GM21360 (cell line): ENCODE measurements around the gene TWIST2.

ENCODE experiments used
- ATAC-seq: cut with Tn5 transposase; IDR thresholded peaks from one replicate; pipeline ENCODE4 v1.9.1; 2021; ENCODE audit warnings: mild to moderate bottlenecking, moderate library complexity; ENCODE audit not compliant: unreplicated experiment

TWIST2 gene

DNA sequence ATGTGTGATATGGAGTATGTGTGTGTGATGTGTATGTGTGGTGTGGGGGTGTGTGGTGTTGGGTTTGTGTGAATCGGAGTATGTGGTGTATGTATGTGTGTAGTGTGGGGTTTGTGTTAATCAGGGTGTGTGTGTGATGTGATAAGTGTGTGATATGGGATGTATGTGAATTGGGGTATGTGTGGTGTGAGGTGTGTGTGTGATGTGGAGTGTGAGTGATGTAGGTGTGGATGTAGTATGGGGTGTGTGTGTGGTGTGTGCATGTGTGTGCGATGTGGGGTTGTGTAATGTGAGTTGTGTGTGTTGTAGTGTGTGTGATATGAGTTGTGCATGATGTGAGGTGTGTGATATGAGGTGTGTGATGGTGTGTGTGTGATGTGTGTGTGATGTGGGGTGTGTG lies 54.4 kb downstream of the TWIST2 start:
- no peak for ATAC-seq

DNA sequence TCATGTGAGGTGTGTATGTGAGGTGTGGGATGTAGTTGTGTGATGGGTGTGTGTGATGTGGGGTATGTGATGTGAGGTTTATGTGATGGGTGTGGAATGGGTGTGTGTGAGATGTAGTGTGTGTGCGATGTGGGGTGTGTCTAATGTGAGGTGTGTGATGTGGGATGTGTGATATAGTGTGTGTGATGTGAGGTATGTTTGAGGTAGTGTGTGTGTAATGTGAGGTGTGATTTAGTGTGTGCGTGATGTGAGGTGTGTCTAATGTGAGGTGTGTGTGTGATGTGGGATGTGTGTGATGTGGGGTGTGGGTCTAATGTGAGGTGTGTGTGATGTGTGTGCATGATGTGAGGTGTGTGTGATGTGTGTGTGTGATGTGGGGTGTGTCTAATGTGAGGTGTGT lies 55.3 kb downstream of the TWIST2 start:
- ATAC-seq, result no peak

DNA sequence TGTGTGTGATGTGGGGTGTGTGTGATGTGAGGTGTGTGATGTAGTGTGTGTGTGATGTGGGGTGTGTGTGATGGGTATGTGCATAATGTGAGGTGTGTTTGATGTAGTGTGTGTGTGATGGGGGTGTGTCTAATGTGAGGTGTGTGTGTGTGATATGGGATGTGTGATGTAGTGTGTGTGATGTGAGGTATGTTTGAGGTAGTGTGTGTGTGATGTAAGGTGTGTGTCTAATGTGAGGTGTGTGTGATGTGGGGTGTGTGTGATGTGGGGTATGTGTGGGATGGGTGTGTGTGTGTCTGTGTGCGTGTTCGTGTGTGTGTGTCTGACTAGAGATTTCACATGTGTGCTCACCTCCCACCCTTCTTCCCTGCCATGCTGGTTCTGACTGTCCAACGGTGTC lies 56.3 kb downstream of the TWIST2 start:
- ATAC-seq, result no peak

DNA sequence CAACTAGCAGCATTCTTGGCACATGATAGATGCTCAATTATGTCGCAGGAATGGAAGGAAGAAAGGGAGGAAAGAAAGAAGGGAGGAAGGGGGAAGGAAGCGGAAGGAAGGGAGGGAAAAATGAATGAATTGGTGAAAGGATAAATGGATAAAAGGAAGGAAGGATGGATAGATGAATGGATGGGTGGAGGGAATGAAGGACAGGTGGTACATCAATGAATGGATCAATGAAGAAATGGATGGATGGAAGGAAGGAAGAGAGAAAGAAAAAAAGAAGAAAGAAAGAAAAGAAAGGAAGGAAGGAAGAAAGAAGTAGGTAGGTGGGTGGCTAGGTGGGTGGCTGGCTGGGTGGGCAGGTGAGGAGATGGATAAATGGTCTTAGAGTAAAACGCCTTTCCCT lies 56.8 kb downstream of the TWIST2 start:
- ATAC-seq, result no peak

DNA sequence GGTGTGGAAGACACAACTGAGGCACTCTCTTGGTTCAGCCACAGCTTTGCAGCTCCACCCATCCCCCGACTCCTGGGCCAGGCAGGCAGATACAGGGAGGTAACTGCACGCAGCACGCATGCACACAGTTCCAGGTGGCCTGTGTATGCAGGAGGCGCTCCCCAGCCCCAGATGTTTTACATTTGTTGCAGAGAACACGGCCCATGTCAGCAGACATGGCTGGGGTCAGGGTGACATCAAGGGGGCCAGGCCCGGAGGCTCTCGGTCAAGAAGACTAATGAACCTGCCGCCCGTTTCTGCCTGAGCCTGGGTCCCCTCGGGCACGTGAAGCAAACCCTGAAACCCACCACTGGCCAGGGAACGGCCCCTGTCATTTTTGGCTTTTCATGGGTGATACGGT lies 57.3 kb downstream of the TWIST2 start:
- no peak for ATAC-seq

DNA sequence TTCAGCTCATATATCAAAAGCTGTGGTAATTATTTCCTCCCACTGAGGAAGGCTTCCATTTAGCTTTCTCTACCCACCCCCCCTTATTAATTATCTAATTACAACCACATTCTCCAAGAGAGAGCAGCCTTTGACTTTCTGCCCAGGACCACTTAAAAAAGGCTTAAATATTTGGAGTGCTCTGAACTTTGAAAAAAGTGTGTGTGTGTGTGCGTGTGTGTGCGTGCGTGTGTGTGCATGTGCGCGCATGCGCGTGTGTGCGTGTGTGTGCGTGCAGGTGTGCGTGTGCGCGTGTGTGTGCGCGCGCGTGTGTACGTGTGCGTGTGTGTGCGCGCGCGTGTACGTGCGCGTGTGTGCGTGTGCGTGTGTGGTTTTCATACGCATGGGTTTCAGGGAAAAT lies 57.8 kb downstream of the TWIST2 start:
- no peak for ATAC-seq

DNA sequence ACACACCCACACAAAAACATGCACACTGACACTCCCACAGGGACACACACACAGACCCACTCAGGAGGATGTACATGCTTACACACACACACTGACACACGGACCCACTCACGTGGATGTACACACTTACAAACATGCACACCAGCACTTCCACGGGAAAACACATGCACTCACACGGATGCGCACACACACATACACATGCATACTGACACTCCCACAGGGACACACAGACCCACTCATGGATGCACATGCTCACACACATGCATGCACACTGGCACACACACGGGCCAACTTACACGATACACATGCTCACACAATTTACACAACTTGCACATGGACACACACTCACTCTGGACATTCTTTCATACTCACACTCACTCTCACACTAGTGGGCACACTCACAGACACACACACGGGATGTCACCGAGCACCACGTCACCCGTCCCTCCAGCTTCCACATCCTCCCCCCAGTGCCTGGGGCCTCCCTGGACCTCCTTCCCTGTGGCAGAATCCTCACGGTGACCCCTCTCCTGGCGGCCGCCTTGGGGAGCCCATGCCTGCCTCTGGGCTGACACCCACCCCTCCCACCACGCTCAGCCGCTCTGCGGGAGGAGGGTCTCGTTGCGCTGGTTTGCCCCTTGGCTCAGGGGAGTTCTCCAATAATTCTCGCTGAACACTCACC lies 58.5 kb downstream of the TWIST2 start:
- ATAC-seq, result no peak

DNA sequence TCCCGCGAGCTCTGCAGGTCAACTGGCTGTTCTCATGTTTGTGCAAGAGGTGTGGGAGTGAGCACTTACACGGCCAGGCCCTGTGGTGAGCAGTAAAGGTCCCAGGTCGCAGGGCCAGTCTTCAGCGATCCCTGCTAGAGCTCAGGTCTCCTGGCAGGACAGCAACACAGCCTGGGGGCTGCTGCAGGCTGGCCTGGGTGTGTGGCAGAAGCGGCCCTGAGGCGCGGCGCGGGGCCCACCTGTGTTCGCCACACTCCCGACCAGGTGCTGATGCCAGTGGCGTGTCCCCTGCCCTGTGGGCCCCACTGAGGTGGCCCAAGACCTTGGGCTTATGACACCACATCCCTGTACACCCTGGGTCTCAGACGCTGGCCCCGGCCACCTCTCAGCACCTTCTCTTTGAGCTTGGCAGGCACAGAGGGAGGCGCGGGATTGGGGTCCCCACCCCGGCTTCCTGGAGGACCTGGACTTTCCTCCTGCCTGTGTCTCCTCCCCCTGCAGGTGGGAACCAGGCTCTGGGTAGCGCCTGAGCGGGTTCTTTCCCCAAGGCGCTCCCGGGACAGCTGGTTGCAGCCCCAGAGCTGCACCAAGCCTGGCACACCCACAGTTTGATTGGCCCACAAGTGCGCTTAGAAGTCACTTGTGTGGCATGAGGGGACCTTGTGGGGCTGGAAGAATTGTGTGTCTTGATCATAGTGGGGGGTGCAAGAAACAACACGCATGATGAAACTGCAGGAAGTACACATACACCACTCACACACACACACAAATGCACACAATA lies 59.2 kb downstream of the TWIST2 start:
- ATAC-seq, result no peak

DNA sequence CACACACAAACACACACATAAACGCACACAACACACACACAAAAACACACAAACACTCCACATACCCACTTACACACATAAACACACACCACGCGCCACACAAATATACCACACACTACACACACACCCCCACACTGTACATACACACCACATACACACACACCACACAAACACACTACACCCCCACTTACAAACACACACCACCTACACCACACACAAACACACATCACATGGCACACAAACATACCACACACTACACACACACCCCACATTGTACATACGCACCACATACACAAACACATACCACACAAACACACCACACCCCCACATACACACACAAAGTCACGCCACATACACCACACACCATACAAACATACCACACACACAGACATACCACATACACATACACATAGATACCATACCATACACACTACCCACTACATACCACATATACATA lies 59.9 kb downstream of the TWIST2 start:
- no peak for ATAC-seq

DNA sequence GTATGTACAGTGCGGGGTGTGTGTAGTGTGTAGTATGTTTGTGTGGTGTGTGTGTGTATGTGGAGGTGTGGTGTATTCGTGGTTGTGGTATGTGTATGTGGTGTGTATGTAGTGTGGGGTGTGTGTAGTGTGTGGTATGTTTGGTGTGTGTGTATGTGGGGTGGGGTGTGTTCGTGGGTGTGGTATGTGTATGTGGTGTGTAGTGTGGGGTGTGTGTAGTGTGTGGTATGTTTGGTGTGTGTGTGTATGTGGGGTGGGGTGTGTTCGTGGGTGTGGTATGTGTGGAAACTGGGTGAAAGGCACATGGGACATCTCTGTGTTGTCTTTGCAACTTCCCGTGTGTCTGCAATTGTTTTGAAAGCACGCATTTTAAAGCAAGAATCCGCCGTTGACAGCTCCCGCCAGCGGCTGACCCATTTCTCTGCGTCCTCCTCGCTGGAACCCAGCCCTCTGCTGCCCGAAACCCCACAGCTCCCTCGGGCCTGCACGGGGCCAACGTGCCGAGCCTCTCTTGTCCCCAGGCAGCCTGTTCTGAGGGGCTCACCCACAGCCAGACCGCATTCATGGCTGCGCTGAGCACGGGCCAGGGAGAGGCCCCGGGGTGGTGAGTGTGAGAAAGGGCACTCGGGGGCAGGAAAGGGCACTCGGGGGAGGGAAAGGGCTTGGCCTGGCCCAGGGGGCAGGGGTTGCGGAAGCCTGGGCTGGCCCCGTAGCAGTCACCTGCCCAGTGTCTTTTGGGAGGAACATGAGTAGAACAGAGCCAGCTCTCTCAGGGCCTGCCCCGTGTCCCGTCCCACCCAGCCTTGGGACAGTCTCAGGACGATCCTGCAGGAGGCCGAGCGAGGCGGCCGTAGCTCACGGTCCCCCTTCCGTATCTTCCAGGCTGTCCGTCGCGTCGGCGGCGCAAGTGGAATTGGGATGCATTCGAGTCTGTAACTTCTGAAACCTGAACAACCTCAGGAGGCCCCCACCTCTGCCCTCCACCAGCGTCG lies 61.4 kb downstream of the TWIST2 start:
- ATAC-seq, result no peak

DNA sequence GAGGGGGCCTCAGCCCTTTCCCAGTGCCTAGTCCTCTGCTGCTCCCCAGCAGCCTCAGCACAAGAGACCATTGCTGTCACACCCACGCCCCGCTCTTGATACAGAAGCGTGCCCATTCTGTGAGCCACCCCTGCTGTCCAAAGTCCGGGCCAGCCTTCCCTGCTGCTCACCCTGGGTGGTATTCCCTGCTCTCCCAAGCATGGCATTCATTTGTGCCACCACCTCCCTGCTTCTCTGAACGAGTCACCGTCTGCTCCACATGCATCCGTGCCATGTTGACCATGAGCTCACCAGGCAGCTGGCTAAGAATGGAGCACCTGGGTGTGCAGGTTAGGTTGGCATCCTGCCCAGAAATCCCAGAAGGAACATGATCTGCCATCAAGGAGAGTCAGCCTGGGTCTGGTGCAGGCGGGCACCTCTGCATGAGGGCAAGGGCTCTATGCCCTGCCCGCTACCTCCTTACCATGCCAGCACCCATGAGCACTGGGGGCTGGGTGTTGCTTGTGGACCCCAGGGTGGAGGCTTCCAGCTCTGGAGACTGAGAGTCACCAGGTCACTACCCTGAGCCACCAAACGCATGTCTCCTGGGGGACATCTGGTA lies 63.0 kb downstream of the TWIST2 start:
- no peak for ATAC-seq

DNA sequence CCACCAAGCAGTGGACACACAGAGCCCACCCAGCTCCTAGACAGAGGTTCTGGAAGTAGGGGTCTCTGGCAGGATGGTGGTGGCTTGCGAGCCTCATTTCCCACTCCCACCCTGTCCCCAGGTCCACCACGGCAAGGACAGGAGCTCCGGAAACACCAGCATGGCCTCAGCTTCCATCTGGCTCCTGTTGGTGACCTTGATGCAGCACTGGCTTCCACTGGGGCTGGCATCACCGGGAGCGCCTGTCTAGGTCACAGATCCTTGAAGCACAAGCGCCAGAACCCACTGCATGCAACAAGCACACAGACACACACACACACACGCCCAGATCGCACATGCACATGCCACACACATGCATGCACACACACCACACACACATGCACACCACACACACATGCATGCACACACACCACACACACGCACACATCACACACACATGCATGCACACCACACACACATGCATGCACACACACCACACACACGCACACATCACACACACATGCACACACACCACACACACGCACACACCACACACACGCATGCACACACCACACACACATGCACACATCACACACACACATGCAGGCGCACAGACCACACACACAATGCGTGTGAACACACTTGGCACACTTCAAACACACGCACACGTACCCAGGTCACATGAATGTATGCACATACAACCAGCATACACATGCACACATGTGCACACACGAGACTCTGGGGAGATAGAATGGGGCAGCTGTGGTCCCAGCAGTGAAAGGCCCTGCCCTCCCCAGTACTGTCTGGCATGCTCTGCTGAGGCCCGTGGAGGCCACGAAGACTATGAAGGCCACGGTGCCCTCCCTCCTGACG lies 63.7 kb downstream of the TWIST2 start:
- ATAC-seq, result no peak

DNA sequence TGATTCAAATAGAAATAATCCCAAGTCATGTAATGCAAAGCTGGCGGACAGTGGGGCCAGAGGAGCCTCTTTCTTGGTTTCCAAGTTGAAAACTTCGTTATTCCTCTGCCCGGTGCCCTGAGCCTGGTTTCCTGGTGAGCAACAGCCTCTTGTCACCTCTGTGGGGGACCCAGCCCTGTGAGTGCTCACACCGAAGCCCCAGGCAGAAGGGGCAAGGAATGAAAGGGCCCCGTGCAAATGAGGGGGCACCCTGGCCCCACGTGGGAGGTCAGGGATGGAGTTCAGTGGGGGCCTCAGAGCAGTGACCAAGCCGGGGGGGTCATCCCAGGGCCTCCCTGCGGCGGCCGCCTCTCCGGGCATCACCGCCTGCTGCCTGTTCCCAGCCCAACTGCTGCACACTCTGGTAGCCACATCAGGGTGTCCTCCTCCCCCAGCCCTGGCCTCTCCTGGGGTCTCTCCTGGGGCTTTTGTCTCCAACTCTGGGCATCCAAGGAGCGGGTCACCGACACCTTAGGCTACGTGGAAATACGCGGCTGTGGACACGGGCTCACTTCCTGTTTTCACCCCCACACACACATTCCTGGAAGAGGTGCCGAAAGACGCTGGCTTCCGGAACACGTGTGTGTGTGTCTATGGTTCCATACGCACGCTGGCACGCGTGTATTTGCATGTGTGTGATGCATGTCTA lies 64.5 kb downstream of the TWIST2 start:
- no peak for ATAC-seq

DNA sequence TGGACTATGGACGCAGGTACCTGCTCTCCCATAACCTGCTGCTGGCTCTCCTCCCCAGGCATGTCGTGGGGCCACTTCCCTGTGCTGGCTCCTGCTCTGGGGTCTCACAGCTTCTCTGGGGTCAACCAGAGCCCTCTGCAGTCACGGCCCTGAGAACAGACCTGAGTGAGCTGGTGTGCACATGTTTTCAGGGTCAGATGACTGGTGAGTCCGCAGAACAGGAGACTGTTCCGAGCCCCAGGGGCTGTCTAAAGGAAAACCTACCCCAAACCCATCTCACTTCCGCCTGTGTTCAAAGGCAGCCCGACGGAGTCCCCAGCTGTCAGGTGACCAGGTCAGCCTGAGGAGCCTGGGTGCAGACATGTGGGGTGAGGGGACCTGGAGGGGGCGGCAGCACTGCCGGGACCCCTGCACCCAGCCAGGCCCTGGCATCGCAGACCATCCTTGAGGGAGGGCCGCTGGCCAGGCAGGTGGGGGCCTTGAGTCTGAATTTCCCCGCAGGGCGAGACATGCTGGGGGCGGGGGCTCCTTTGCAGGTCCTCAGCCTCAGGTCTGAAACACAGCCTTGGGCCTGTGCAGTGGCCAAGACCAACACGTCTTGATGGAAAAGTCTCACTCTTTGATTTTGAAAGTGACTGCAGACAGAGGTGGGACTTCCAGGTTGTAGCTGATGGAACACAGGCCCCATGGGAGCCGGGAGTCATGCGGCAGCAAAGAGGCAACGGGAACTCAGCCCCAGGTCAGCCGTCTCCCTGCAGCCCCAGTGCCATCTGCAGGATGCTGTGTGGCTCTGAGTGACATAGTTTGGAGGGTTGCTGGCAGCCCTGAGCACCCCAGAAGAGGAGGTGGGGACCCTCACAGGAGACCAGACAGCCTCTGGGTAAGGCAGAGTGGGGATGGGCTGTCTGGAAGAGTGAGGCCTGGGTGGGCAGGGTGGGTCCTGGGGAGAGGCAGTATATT lies 65.3 kb downstream of the TWIST2 start:
- no peak for ATAC-seq

DNA sequence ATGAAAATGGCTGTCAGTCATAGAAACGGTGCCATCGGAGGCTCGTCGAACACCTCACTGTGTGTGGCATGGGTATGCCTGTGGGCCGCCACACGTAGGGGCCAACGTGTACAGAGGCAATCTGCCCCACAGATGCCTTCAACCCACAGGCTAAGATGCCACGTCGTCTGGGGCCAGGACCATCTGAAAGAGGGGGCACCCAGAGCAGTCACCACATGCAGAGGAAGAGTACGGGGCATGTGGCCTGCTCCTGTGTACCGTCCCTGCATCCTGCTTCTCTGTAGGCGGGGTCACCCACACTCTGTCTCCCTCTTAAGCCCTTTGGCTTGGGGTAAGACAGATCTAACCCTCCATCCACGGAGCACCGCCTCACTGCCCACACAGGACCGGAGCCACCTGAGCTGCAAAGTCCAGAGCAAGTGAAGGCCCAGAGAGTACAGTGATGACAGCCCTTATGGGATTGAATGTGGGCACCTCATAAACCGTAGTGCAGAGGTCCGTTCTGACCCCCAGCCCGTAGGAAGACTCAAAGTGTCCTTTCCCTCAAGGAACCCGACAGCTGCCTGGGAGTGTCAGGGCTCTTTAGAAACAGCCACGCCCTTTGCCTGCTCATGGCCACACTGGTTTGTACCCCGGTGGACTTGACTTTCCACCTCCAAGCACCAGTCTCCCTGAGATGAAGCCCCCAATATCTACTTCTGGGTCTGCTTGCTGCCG lies 66.2 kb downstream of the TWIST2 start:
- ATAC-seq, result no peak

DNA sequence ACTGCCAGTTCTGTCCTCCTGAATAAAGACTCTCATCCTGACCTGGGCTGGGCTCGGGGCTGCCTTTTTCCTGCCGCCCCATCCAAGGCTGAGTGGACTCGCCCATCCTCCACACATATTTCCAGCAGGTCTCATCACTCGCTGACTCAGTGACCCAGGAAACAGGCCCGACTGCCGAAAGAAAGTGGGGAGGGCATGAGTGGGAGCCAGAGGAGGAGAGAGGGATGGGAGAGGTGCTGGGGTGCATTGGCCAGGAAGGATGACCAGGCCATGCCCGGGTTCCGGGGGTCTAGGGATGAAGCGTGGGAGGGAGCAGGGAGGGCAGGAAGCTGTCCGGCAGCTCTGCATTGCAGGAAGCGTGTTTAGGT lies 66.7 kb downstream of the TWIST2 start:
- ATAC-seq, result no peak

DNA sequence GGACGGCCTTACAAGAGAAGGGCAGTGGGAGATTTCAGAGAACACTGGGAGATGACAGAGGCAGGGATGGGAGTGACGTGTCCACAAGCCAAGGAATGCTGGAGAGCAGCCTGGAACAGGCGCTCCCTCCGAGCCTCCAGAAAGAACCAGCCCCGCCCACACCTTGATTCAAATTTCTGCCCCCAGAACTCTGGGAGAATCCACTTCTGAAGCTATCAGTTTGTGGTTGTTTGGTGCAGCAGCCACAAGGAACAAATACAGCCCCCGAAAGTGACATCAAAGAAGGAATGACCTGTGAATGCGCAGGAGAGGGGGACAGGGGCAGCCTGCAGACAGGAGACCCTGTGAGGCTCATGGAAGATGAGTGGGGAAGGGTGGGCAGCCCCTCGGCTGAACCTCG lies 67.3 kb downstream of the TWIST2 start:
- ATAC-seq, result no peak

DNA sequence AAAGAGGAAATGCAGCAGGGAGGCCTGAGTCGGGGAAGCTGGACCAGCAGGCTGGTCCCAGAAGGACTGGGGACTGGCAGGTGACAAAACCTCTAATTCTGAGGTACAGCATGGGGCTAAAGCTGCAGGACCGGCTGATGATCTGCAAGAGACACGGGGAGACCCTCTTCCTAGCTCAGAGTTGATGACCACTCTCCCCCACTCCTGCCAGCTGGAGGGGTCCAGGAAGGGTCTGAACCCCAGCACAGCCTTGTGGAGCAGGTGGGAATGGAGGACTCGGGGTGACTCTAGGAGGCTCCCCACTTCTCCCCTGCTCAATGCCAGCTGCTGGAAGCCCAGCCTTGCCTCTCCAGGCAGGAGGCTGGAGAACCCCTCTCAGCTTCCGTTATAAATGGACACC lies 67.7 kb downstream of the TWIST2 start:
- no peak for ATAC-seq
